NK-92 (cell line): ENCODE results near the gene MRPL38.
A peak's percentile ranks its signal among the peaks of the same experiment; 100 is the strongest.
"Not testable (repeated sequence)": the region's sequence is repeated elsewhere in the genome, so short reads cannot be mapped to it uniquely, and the experiment has no call there.

Experiments used
- DNase-seq: peaks from one replicate; lab custom pipeline; 2025; ENCODE audit not compliant: unreplicated experiment; lab: John Stamatoyannopoulos, UW

Gene MRPL38

DNA sequence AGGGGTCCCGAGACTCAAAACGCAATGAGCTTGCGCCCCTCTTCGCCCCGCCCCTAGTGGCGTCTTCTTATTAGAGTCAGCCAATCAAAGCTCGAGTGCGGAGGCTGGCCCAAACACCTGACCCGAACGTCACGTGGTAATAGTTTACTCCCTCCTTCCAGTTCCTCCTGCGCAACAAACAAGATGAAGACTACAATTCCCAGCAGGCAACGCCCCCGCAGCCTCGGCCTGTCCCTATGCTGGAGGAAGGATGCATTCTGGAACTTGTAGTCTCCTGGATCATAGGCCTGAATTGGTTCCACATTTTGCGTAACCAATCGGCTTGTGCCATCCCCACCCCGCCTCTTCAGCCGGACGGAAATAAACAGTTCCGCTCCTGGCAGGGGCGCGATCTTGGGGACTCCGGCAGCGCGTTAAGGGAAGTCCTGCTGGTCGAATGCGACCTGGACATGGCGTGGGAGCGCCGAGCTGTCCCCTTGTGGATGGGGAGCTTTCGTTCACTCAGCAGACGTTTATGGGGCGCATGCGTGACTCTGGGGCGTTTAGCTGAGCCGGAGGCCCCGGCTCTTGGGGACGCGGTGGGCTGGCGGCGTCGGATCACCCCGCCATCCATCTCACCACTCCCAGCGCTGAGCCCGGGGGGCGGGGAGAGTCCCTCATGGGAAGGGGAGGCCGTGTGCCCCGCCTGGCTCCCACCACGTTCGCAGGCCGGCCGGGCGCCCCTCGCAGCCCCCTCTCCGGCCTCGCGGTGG, 49.2 kb downstream of the MRPL38 start, which contains the start of gene WBP2:
Gene WBP2, minus strand, starts transcription at position 26 of the 752 bp plus-strand sequence. CDS start 38 bp downstream, outside the sequence.
- DNase-seq = peak; percentile 90

- no peak for DNase-seq
Observed at GRCh38 chr17:75854881-75855309, 49.8 kb downstream of the MRPL38 start.

- no peak for DNase-seq
Observed at GRCh38 chr17:75854101-75854748, 50.5 kb downstream of the MRPL38 start.

DNA sequence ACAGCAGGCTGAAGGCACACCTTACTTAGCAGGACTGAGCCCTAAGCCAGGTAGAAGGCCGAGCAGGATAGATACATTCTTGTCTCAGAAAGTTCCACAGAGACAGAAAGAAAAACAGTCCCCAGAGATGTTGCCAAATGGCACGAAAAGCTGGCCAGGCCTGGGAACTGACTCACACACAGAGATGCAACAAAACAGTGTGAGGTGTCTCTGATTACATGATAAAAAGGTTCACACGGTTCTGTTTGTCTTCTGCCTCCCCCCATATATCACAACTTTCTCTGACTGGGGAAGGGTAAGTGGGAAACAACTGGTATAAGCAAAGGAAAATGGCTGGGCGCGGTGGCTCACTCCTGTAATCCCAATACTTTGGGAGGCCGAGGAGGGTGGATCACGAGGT, 51.3 kb downstream of the MRPL38 start:
- no peak for DNase-seq

DNA sequence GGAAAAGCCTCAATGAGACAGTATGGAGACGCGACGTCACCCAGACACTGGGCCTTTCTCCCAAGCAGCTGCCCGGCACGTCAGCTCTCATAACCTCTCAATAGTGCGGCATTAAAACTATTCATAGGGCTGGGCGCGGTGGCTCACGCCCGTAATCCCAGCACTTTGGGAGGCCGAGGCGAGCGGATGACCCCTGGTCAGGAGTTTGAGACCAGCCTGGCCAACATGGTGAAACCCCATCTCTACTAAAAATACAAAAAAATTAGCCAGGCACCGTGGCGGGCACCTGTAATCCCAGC, 53.0 kb downstream of the MRPL38 start:
- not testable (repeated sequence) for DNase-seq

GRCh38 chr17:75850928-75851692, 53.6 kb downstream of the MRPL38 start:
- no peak for DNase-seq

- DNase-seq = no peak
Observed at GRCh38 chr17:75849724-75850123, 55.0 kb downstream of the MRPL38 start.

- no peak for DNase-seq
Observed at GRCh38 chr17:75849279-75849646, 55.4 kb downstream of the MRPL38 start.
